Measurements from ENCODE around the gene SCCPDH.

The SCCPDH gene

GRCh38 chr1:246779561-246780175, 55.5 kb downstream of the SCCPDH start:
- Histone ChIP-seq H3K4me3 (no peak overlapping the region), H3K27ac (no peak overlapping the region)
- no peak for TF ChIP-seq CTCF (IDR thresholded peaks at IDR 0.05)
- DNase-seq (ENCODE audit: low spot score) = no peak

GRCh38 chr1:246780264-246780663, 56.1 kb downstream of the SCCPDH start:
- TF ChIP-seq CTCF (IDR thresholded peaks at IDR 0.05) = no peak
- no peak for DNase-seq (ENCODE audit: low spot score)
- H3K27ac ChIP-seq = no peak overlapping the region

GRCh38 chr1:246781212-246781611, 57.0 kb downstream of the SCCPDH start:
- no peak for DNase-seq (ENCODE audit: low spot score)
- H3K27ac ChIP-seq = no peak overlapping the region
- TF ChIP-seq CTCF (IDR thresholded peaks at IDR 0.05) = no peak
- no peak overlapping the region for H3K4me3 ChIP-seq

More at GRCh38 chr1:246780264-246780663, 56.1 kb downstream of the SCCPDH start:
- no peak overlapping the region for H3K4me3 ChIP-seq

- TF ChIP-seq CTCF (IDR thresholded peaks at IDR 0.05) = no peak
- no peak overlapping the region for H3K4me3 ChIP-seq
- H3K27ac ChIP-seq = no peak overlapping the region
- no peak for DNase-seq (ENCODE audit: low spot score)
These were observed 58.1 kb downstream of the SCCPDH start for GRCh38 chr1:246782120-246782900.

- TF ChIP-seq CTCF (IDR thresholded peaks at IDR 0.05) = no peak
- DNase-seq (ENCODE audit: low spot score) = no peak
- Histone ChIP-seq H3K27ac (no peak overlapping the region), H3K4me3 (peak overlapping the region; percentile 45)
These were observed 60.6 kb downstream of the SCCPDH start for GRCh38 chr1:246784621-246785493.

GRCh38 chr1:246785494-246786111, 61.4 kb downstream of the SCCPDH start:
- peak; percentile 87 for DNase-seq (ENCODE audit: low spot score)
- H3K4me3 ChIP-seq = peak overlapping the region; percentile 45
- TF ChIP-seq CTCF (IDR thresholded peaks at IDR 0.05) = no peak
- no peak overlapping the region for H3K27ac ChIP-seq
